ENCODE results near the gene DCAF15. TPM values are rescaled to one million over a fixed set of nuclear protein-coding genes. Genes with fewer than 3 reads are reported as not detected.

The DCAF15 gene
- polyA plus RNA-seq, 1 donor from 2014 or later, result 5.7 TPM

GRCh38 chr19:13995878-13996765 lies 43.8 kb downstream of the DCAF15 start:
- no peaks in the 10 kb centered on the region for H3K9me3 Mint-ChIP-seq
- no peaks in the 10 kb centered on the region for H3K27me3 Mint-ChIP-seq
- H3K4me1 Mint-ChIP-seq, result peaks cover 4 to 12% (median 8%) of the 10 kb centered on the region in 3 donors
- H3K27ac Mint-ChIP-seq, result peak overlapping the region in 1 of 3 donors; percentile 32
- H3K36me3 Mint-ChIP-seq, result peaks cover 7% of the 10 kb centered on the region
- H3K4me3 Mint-ChIP-seq, result no peak overlapping the region

DNA sequence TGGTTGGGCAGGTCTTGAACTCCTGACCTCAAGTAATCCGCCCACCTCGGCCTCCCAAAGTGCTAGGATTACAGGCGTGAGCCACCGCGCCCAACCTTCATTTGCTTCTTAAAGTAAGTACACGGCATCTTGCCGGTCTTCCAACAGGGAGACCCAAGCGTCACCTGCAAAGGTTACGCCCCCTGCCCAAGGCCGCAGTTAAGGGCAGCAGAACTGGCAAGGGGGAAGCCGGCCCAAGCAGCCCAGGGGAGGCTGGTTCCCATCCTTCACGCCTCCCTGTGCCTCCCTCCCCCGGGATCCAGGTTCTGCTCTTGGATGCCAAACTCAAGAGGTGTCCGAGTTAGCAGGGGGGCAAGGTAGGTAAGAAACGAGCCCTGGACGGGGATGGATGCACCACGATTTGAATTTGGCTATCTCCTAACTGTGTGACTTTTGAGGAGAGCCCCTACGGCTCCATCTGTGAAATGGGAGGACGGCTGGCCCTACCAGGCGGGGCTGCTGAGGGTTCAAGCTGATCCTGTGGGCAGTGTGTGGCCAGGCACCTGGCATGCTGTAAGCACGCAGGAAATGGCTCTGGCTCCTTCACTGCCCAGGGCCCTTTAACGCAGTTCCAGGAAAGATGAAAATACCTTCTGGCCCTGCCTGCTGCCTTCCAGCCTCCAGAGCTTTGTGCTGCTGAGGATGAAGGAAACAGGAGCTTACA lies 44.8 kb downstream of the DCAF15 start:
- Mint-ChIP-seq H3K9me3 (no peaks in the 10 kb centered on the region), H3K4me1 (peaks cover 4 to 14% (median 12%) of the 10 kb centered on the region in 3 donors), H3K27ac (no peak overlapping the region), H3K36me3 (peaks cover 7% of the 10 kb centered on the region), H3K4me3 (no peak overlapping the region), H3K27me3 (no peaks in the 10 kb centered on the region)

- H3K4me1 Mint-ChIP-seq, result peaks cover 8 to 16% (median 16%) of the 10 kb centered on the region in 3 donors
- H3K9me3 Mint-ChIP-seq, result no peaks in the 10 kb centered on the region
- peaks cover 7% of the 10 kb centered on the region for H3K36me3 Mint-ChIP-seq
- H3K4me3 Mint-ChIP-seq, result no peak overlapping the region
- no peaks in the 10 kb centered on the region for H3K27me3 Mint-ChIP-seq
- no peak overlapping the region for H3K27ac Mint-ChIP-seq
These were observed 45.3 kb downstream of the DCAF15 start for GRCh38 chr19:13997631-13997962.

- Mint-ChIP-seq H3K36me3 (peaks cover 6% of the 10 kb centered on the region), H3K9me3 (no peaks in the 10 kb centered on the region), H3K27ac (peak overlapping the region in 2 of 3 donors; percentile 53 to 65), H3K4me1 (peaks cover 17 to 24% (median 23%) of the 10 kb centered on the region in 3 donors), H3K27me3 (no peaks in the 10 kb centered on the region), H3K4me3 (no peak overlapping the region)
These were observed 46.1 kb downstream of the DCAF15 start for GRCh38 chr19:13998426-13998825.

- Mint-ChIP-seq H3K4me1 (peaks cover 20 to 27% (median 25%) of the 10 kb centered on the region in 3 donors), H3K9me3 (no peaks in the 10 kb centered on the region), H3K4me3 (no peak overlapping the region), H3K27ac (peak overlapping the region in 1 of 3 donors; percentile 65), H3K36me3 (peaks cover 6% of the 10 kb centered on the region), H3K27me3 (no peaks in the 10 kb centered on the region)
These were observed 46.8 kb downstream of the DCAF15 start for GRCh38 chr19:13999085-13999484.

DNA sequence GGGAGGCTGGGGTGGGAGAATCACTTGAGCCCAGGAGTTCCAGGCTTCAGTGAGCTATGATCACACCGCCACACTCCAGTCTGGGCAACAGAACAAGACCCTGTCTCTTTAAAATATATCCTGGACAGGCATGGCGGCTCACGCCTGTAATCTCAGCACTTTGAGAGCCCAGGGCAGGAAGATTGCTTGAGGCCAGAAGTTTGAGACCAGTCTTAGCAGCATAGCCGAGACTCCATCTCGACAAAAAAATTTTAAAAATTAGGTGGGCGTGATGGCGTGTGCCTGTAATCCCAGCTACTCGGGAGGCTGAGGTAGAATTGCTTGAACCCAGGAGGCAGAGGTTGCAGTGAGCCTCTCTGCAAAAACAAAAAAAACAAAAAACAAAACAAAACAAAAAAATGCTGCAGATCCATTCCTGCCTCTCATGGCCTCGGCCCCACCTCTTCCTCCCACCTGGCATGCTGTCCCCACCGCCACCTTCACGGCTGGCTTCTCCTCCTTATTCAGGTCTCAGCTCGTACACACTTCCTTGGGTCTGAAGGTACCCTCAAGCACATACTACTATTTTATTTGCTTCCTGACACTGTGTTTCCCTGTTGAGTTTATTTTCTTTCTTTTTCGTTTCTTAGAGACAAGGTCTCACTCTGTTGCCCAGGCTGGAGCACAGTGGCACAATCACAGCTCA lies 48.5 kb downstream of the DCAF15 start:
- H3K27me3 Mint-ChIP-seq, result no peaks in the 10 kb centered on the region
- H3K4me1 Mint-ChIP-seq, result peaks cover 31 to 38% (median 32%) of the 10 kb centered on the region in 3 donors
- peak overlapping the region; percentile 23 to 96 (median 95) for H3K27ac Mint-ChIP-seq
- peak overlapping the region; percentile 1 to 84 (median 56) for H3K4me3 Mint-ChIP-seq
- H3K9me3 Mint-ChIP-seq, result no peaks in the 10 kb centered on the region
- peaks cover 6% of the 10 kb centered on the region for H3K36me3 Mint-ChIP-seq

DNA sequence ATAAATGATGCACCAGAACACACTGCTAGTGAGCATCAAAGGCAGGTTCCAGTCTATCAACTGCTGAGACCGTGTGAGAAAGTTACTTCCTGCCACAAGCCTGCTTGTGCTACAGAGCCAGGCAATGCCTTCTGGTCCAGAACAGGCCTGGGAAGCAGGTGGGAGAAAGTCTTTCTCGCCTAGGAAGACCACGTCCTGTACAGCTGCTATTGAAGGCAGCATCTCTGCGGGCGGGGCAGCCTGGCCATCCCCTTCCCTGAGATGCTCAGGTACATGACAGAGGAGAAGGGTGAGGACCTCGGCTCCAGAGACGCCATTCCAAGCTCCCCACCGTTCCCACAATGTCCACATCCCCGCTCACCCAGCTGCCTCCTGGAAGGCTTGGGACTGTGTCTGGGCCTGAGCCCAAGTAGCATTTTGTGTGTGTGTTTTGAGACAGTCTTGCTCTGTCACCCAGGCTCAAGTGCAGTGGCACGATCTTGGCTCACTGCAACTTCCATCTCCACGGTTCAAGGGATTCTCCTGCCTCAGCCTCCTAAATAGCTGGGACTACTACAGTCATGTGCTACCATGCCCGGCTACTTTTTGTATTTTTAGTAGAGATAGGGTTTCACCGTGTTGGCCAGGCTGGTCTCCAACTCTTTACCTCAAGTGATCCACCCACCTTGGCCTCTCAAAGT lies 50.4 kb downstream of the DCAF15 start:
- Mint-ChIP-seq H3K4me1 (peaks cover 35 to 40% (median 37%) of the 10 kb centered on the region in 3 donors), H3K9me3 (no peaks in the 10 kb centered on the region), H3K27me3 (no peaks in the 10 kb centered on the region), H3K36me3 (peaks cover 6% of the 10 kb centered on the region), H3K27ac (peak overlapping the region; percentile 94 to 98 (median 97)), H3K4me3 (peak overlapping the region; percentile 66 to 96 (median 85))

- no peaks in the 10 kb centered on the region for H3K9me3 Mint-ChIP-seq
- H3K4me1 Mint-ChIP-seq, result peaks cover 35 to 42% (median 37%) of the 10 kb centered on the region in 3 donors
- H3K4me3 Mint-ChIP-seq, result peak overlapping the region; percentile 66 to 96 (median 85)
- no peaks in the 10 kb centered on the region for H3K27me3 Mint-ChIP-seq
- peaks cover 3% of the 10 kb centered on the region for H3K36me3 Mint-ChIP-seq
- H3K27ac Mint-ChIP-seq, result peak overlapping the region; percentile 95 to 98 (median 97)
These were observed 51.1 kb downstream of the DCAF15 start for GRCh38 chr19:14003251-14004055.

DNA sequence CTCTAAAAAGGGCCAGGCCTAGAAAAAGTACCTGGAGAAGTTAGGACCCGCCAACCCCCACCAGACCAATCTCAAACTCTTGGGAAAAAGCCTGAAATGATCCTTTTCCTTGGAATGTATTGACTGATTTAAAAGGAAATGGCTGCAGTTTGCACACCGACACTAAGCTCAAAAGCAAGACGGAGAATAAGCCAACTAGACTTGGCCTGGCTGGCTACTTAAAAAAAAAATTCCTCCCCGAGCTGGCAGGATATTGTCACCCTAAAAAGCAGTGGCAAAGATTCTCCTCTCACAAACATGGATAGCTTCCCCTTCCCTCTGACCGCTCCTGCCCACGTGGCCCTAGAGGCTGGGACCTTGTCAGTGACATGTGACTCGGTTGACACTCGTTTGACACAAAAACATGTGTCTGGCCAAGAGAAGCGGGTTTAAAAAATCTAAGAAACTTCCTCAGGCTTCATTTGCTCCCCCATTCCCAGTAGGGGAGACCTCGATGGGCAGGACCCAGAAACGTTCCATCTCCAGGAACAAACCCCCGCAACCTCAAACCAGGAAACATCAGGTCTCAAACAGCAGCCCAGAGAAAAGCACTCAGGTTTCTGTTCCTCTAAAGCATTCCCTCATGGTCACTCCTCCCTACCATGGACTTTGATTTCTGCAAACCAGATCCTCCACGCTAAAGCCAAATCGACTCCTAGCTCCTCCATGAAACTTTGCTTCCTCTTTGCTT lies 52.5 kb downstream of the DCAF15 start:
- Mint-ChIP-seq H3K36me3 (peaks cover 1% of the 10 kb centered on the region), H3K4me3 (peak overlapping the region; percentile 75 to 96 (median 93)), H3K9me3 (no peaks in the 10 kb centered on the region), H3K4me1 (peaks cover 30 to 43% (median 33%) of the 10 kb centered on the region in 3 donors), H3K27me3 (no peaks in the 10 kb centered on the region), H3K27ac (peak overlapping the region; percentile 95 to 99 (median 98))

- peaks cover 30 to 40% (median 33%) of the 10 kb centered on the region in 3 donors for H3K4me1 Mint-ChIP-seq
- peaks cover 1% of the 10 kb centered on the region for H3K36me3 Mint-ChIP-seq
- H3K27ac Mint-ChIP-seq, result peak overlapping the region; percentile 98 to 100 (median 99)
- no peaks in the 10 kb centered on the region for H3K9me3 Mint-ChIP-seq
- no peaks in the 10 kb centered on the region for H3K27me3 Mint-ChIP-seq
- H3K4me3 Mint-ChIP-seq, result peak overlapping the region; percentile 75 to 96 (median 95)
These were observed 53.2 kb downstream of the DCAF15 start for GRCh38 chr19:14005349-14006084.

DNA sequence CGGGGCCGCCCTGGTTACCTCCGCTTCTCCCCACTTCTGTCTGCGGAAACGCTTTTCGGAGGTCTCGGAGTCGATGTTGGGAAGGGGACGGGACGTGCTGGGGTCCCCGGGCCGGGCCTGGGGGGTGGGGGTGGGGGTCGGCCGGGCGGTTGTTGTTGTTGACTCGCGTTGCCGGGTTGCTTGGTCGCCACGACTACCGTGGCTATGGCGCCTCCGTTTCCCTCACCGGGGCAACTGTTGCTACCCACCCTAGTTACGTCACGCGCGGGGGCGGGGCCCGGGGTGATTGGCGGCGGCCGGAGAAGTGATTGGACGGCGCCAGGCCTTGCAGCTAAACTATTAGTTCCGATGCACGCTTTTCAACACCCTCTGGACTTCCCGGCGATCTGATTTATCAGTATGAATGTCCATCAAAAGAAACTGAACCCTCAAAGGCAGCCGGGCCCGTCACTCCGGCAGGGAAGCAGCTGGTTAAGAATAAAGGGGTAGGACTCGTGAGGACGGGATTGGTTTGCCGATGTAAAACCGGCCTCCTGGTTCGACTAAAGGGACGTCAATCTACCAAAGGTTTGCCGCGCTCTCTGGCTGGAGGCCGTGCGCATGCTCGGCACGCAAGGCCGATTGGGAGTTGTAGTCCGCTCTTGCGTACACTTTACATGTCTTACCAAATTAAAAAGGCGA lies 53.9 kb downstream of the DCAF15 start, which contains the start of gene RFX1:
RFX1 (minus strand) TSS at position 236 of the 681 bp plus-strand sequence. CDS start 12,477 bp downstream, outside the sequence.
- Mint-ChIP-seq H3K4me3 (peak within 1 kb of the TSS; percentile 95 to 96 (median 95)), H3K27ac (peak within 1 kb of the TSS; percentile 98 to 100 (median 99)), H3K9me3 (no peaks in the 10 kb centered on the region), H3K4me1 (peaks cover 25 to 33% (median 33%) of the 10 kb centered on the region in 3 donors), H3K27me3 (no peaks in the 10 kb centered on the region), H3K36me3 (peaks cover 1% of the 10 kb centered on the region)
